Measurements from ENCODE around the gene SPO11.

SPO11 gene

GRCh38 chr20:57392512-57393271, 63.1 kb downstream of the SPO11 start:
- DNase-seq, result no peak
